CD14-positive monocyte (primary cell): ENCODE results near the gene AGPAT3. TPM values are rescaled to one million over a fixed set of nuclear protein-coding genes. Genes with fewer than 3 reads are reported as not detected.

ENCODE experiments used
- DNase-seq, 3 donors: peaks; one replicate each; pipeline ENCODE4 v3.0.0-alpha.2; 2011 to 2022
- H2AFZ ChIP-seq: 2 replicates; pipeline ENCODE4 v1.6.0; 2012; ENCODE audit warnings: mild to moderate bottlenecking, low read depth, low read length, inconsistent platforms; ENCODE audit not compliant: insufficient read depth, poor library complexity, severe bottlenecking
- H3K27ac ChIP-seq, 2 donors: 1 replicate in 1 of 2; 2 replicates in 1 of 2; pipeline ENCODE4 v1.5.1; 2012 to 2013; ENCODE audit warnings: low read length in 2 of 2, control low read depth in 1 of 2, inconsistent platforms in 1 of 2, low read depth in 1 of 2, mild to moderate bottlenecking in 1 of 2
- H3K27me3 ChIP-seq, 2 donors: one replicate each; pipeline versions ENCODE4 v1.6.0 to v1.6.1; 2011 to 2013; ENCODE audit warnings: low read length in 2 of 2; ENCODE audit not compliant: control insufficient read depth in 2 of 2, insufficient read depth in 2 of 2
- H3K36me3 ChIP-seq, 2 donors: replicated peaks in 1 of 2; 1 replicate in 1 of 2; 2 replicates in 1 of 2; pipeline versions ENCODE4 v1.5.1 to v1.6.1; 2012 to 2013; ENCODE audit warnings: low read length in 2 of 2, control low read depth in 1 of 2, inconsistent platforms in 1 of 2, mild to moderate bottlenecking in 1 of 2; ENCODE audit not compliant: insufficient read depth in 2 of 2, control insufficient read depth in 1 of 2
- H3K4me1 ChIP-seq, 2 donors: 1 replicate in 1 of 2; 2 replicates in 1 of 2; pipeline versions ENCODE4 v1.5.1 to v1.6.1; 2012 to 2013; ENCODE audit warnings: low read length in 2 of 2, control low read depth in 1 of 2, inconsistent platforms in 1 of 2, mild to moderate bottlenecking in 1 of 2, moderate library complexity in 1 of 2; ENCODE audit not compliant: insufficient read depth in 2 of 2, control insufficient read depth in 1 of 2
- H3K4me2 ChIP-seq: replicated peaks from 2 replicates; pipeline ENCODE3; 2012; ENCODE audit warnings: low read length, moderate library complexity, mild to moderate bottlenecking; ENCODE audit not compliant: poor library complexity, severe bottlenecking; ENCODE audit errors: extremely low read depth
- H3K4me3 ChIP-seq, 3 experiments: fragments of 200-600 bp in 1 of 3; sonication (generic) in 1 of 3; replicated peaks in 1 of 3; 1 replicate in 2 of 3; 2 replicates in 1 of 3; pipeline ENCODE4 v1.5.1; 2011 to 2013; ENCODE audit warnings: low read length in 3 of 3, mild to moderate bottlenecking in 3 of 3, control low read depth in 2 of 3, low read depth in 2 of 3, inconsistent platforms in 1 of 3, moderate library complexity in 1 of 3
- H3K79me2 ChIP-seq: 2 replicates; pipeline ENCODE4 v1.6.0; 2012; ENCODE audit warnings: mild to moderate bottlenecking, control low read depth, inconsistent platforms, low read length, moderate library complexity; ENCODE audit not compliant: insufficient read depth
- H3K9ac ChIP-seq: 2 replicates; pipeline ENCODE4 v1.6.0; 2017; ENCODE audit warnings: low read length, mild to moderate bottlenecking; ENCODE audit not compliant: insufficient read depth, poor library complexity, severe bottlenecking
- H3K9me3 ChIP-seq, 2 donors: replicated peaks in 1 of 2; 1 replicate in 1 of 2; 2 replicates in 1 of 2; pipeline versions ENCODE4 v1.5.1 to v1.6.1; 2012 to 2013; ENCODE audit warnings: low read length in 2 of 2, control low read depth in 1 of 2; ENCODE audit not compliant: control insufficient read depth in 1 of 2, insufficient read depth in 1 of 2
- H4K20me1 ChIP-seq: 2 replicates; pipeline ENCODE4 v1.6.0; 2012; ENCODE audit warnings: mild to moderate bottlenecking, low read length, control low read depth, moderate library complexity; ENCODE audit not compliant: insufficient read depth
- H3K27ac Mint-ChIP-seq, 7 donors: one replicate each; pipeline ENCODE4 v1.8.0; 2020; ENCODE audit warnings: mild to moderate bottlenecking in 7 of 7, mixed read lengths in 7 of 7, moderate library complexity in 6 of 7, inconsistent platforms in 2 of 7
- H3K27me3 Mint-ChIP-seq, 3 donors: one replicate each; pipeline ENCODE4 v1.8.0; 2021 to 2022; ENCODE audit warnings: low read depth in 3 of 3, mild to moderate bottlenecking in 3 of 3, mixed read lengths in 3 of 3, moderate library complexity in 3 of 3, inconsistent platforms in 1 of 3
- H3K36me3 Mint-ChIP-seq, 2 donors: one replicate each; pipeline ENCODE4 v1.8.0; 2020; ENCODE audit warnings: mixed read lengths in 2 of 2, inconsistent platforms in 1 of 2, mild to moderate bottlenecking in 1 of 2
- H3K4me1 Mint-ChIP-seq: one replicate; pipeline ENCODE4 v1.8.0; 2020; ENCODE audit warnings: mild to moderate bottlenecking, mixed read lengths
- H3K4me3 Mint-ChIP-seq, 2 donors: one replicate each; pipeline ENCODE4 v1.8.0; 2020; ENCODE audit warnings: mild to moderate bottlenecking in 2 of 2, mixed read lengths in 2 of 2, moderate library complexity in 1 of 2
- H3K9me3 Mint-ChIP-seq, 7 donors: one replicate each; pipeline ENCODE4 v1.8.0; 2020 to 2022; ENCODE audit warnings: mixed read lengths in 7 of 7, mild to moderate bottlenecking in 6 of 7, moderate library complexity in 6 of 7, inconsistent platforms in 2 of 7
- WGBS: methylation state at CpG from one replicate; pipeline ENCODE4 v1.1.5; 2013; ENCODE audit warnings: missing lambda C conversion rate; ENCODE audit not compliant: insufficient coverage; 5-methylcytosine and 5-hydroxymethylcytosine counted together
- intact Hi-C, 2 donors: fragments of 100-400 bp; cut with micrococcal nuclease; formaldehyde crosslinking; loops; one replicate each; pipeline versions ENCODE4 v1.15.0 to v1.15.1; 2023
- polyA plus RNA-seq, 3 donors: library from polyadenylated mRNA; depleted of rRNA in 1 of 3; unstranded in 2 of 3; stranded (reverse) in 1 of 3; fragments of 300-500 nt in 2 of 3; fragments of >200 nt in 1 of 3; fragmentation: Illumina TruSeq in 2 of 3; gene quantifications; 1 replicate in 2 of 3; 2 replicates in 1 of 3; pipeline ENCODE4 v1.2.3, GENCODE V29; 2012 to 2021
- TF ChIP-seq, protein P1 (sequence below): fragments of 200-600 bp; IDR thresholded peaks from one replicate; pipeline ENCODE4 v1.8.0; 2022; ENCODE audit warnings: antibody characterized with exemption, mild to moderate bottlenecking

Gene AGPAT3
- polyA plus RNA-seq, 3 donors: 24.9 to 49.3 (median 26.2) TPM

DNA sequence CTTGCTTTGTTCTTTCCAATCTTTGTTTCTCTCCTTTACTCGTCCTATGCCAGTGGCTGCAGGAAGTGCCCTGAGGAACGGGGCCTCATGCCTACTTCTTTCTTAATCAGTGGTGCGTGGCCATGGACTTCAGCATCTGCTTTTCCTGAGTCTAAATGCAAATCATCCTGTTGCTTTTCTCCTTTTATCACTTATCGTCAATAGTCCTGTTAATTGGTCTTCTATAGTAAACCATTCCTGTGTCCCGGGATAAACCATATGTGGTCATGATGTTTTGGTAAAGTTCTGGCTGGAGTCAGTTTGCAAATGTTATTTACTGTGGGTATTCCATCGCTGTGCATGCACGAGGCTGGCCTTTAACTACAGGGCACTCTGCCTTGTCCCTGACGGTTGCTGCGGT, 47.5 kb downstream of the AGPAT3 start:
- TF ChIP-seq, protein P1, sequence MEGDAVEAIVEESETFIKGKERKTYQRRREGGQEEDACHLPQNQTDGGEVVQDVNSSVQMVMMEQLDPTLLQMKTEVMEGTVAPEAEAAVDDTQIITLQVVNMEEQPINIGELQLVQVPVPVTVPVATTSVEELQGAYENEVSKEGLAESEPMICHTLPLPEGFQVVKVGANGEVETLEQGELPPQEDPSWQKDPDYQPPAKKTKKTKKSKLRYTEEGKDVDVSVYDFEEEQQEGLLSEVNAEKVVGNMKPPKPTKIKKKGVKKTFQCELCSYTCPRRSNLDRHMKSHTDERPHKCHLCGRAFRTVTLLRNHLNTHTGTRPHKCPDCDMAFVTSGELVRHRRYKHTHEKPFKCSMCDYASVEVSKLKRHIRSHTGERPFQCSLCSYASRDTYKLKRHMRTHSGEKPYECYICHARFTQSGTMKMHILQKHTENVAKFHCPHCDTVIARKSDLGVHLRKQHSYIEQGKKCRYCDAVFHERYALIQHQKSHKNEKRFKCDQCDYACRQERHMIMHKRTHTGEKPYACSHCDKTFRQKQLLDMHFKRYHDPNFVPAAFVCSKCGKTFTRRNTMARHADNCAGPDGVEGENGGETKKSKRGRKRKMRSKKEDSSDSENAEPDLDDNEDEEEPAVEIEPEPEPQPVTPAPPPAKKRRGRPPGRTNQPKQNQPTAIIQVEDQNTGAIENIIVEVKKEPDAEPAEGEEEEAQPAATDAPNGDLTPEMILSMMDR: no peak
- Histone ChIP-seq H3K36me3 (peaks cover 11 to 53% of the 10 kb centered on the region in 2 donors), H3K9me3 (peaks cover 17 to 21% of the 10 kb centered on the region in 2 donors), H3K79me2 (peaks cover 85% of the 10 kb centered on the region), H2AFZ (no peak overlapping the region), H3K4me2 (no peak overlapping the region), H4K20me1 (peaks cover 99% of the 10 kb centered on the region), H3K4me1 (peaks cover 13 to 16% of the 10 kb centered on the region in 2 donors), H3K27me3 (no peaks in the 10 kb centered on the region), H3K9ac (no peak overlapping the region), H3K4me3 (no peak overlapping the region), H3K27ac (no peak overlapping the region)
- peaks cover 5 to 14% (median 13%) of the 10 kb centered on the region in 7 donors for H3K9me3 Mint-ChIP-seq
- H3K4me1 Mint-ChIP-seq: peaks cover 36% of the 10 kb centered on the region
- intact Hi-C loops: loop anchor here in 1 of 2 donors (10.0 kb wide), 1 partner anchor 238 kb away; no protein-coding TSS in a partner anchor
- no peak for DNase-seq
- H3K36me3 Mint-ChIP-seq: peaks cover 40 to 55% of the 10 kb centered on the region in 2 donors
- H3K27ac Mint-ChIP-seq: no peak overlapping the region
- WGBS: 80% methylated on average over 7 of the region's 9 CpGs
- peaks cover 3 to 12% (median 5%) of the 10 kb centered on the region in 3 donors for H3K27me3 Mint-ChIP-seq
- no peak overlapping the region for H3K4me3 Mint-ChIP-seq

DNA sequence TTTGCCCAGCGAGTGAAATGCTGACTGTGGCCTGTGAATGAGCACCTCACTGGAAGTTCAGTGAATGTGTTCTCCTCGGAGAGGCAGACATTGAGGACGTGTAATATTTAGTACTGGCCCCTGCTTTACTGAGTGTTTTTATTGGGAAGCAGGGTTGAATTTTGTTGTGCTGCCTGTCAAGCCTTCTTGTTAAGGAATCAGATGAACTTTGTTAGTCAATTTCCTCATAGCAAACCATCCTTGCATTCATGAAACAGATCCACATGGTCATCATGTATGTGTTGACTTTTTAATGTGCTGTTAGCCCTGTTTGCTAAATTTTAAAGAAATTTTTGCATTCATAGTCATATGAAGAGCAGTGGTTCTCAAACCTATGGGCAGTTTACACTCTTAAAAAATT, 47.9 kb downstream of the AGPAT3 start:
- peaks cover 38% of the 10 kb centered on the region for H3K4me1 Mint-ChIP-seq
- TF ChIP-seq, protein P1: no peak

More for the DNA sequence above, 47.9 kb downstream of the AGPAT3 start:
- H3K4me1 ChIP-seq: peaks cover 14 to 20% of the 10 kb centered on the region in 2 donors
- DNase-seq: no peak
- Mint-ChIP-seq H3K27ac (no peak overlapping the region), H3K9me3 (peaks cover 5 to 14% (median 13%) of the 10 kb centered on the region in 7 donors), H3K36me3 (peaks cover 36 to 51% of the 10 kb centered on the region in 2 donors), H3K4me3 (no peak overlapping the region), H3K27me3 (peaks cover 3 to 12% (median 5%) of the 10 kb centered on the region in 3 donors)
- H3K4me2 ChIP-seq: no peak overlapping the region
- no CpG with 5 or more reads among the region's 3 CpGs for WGBS
- peaks cover 88% of the 10 kb centered on the region for H3K79me2 ChIP-seq
- H2AFZ ChIP-seq: no peak overlapping the region
- no peak overlapping the region for H3K9ac ChIP-seq
- H3K9me3 ChIP-seq: peaks cover 17 to 21% of the 10 kb centered on the region in 2 donors
- peaks cover 8 to 49% of the 10 kb centered on the region in 2 donors for H3K36me3 ChIP-seq
- peaks cover 99% of the 10 kb centered on the region for H4K20me1 ChIP-seq
- H3K27ac ChIP-seq: no peak overlapping the region
- intact Hi-C loops: loop anchor here in 1 of 2 donors (10.0 kb wide), 1 partner anchor 238 kb away; no protein-coding TSS in a partner anchor
- H3K27me3 ChIP-seq: no peaks in the 10 kb centered on the region
- H3K4me3 ChIP-seq: no peak overlapping the region
